CD4-positive, alpha-beta T cell treated with Interleukin-1 beta for 1 hour (primary cell): ENCODE measurements around the gene UBE2V1.

Experiments used
- DNase-seq, 2 donors: peaks; one replicate each; pipeline ENCODE4 v3.0.0-alpha.2; 2020 to 2022

Gene UBE2V1

GRCh38 chr20:50061151-50062005 lies 51.6 kb downstream of the UBE2V1 start:
- no peak for DNase-seq

- DNase-seq: no peak
Observed at GRCh38 chr20:50058662-50059402, 54.1 kb downstream of the UBE2V1 start.

DNA sequence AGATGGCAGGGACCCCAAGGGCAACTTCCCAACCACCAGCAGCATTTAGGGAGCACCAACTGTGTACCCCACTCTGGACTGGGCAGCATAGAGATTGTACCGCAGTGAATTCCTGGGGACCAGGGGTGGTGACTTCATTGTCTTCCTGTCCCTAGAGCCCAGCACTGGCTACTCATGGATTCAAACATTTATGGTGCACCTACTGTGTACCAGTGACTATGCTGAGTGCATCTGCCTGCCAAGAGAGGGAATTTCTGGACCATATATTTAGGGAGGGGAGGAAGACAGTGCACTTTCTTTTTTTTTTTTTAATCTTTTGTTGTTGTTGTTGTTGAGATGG lies 55.3 kb downstream of the UBE2V1 start:
- no peak for DNase-seq

- no peak for DNase-seq
Observed at GRCh38 chr20:50056951-50057713, 55.8 kb downstream of the UBE2V1 start.

DNA sequence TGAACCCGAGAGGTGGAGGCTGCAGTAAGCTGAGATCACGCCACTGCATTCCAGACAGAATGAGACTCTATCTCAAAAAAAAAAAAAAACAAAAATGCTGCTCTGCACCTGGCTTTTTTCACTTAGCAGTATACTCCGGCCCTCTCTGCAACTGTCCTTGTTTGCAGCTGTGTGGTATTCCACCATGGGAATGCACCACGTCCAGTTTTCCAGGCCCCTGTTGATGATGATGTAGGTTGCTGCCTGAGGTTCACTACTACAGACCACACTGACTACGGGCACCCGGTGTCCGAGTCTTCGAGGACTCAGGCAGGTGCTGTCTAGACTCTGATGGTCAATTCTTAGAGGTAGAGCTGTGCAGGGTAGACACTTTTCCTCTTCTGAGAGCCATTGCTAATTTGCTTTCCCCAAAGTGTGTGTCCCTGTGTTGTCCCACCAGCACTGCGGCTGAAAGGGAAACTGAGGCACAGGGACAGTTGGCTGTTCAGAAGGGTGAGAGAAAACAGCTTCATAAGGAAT lies 56.5 kb downstream of the UBE2V1 start:
- DNase-seq: no peak

DNA sequence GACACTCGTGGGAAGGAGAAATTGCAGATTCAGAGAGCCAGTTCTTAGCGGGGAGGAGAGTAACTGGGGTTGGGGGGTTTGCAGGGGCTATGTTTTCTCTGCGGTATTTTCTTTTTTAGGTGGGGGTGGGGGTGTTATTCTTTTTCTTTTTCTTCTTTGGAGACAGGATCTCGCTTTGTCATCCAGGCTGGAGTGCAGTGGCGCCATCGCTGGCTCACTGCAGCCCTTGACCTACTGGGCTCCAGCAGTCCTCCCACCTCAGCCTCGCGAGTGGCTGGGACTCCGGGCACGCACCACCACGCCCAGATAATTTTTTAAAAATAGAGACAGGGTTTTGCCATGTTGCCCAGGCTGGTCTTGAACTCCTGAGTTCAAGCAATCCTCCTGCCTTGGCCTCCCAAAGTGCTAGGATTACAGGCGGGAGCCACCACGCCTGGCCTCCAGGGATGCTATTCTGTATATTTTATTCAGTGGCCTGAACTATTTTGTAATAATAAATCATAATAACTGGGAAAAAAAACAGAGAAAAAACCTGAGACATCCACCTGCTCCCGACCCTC lies 57.3 kb downstream of the UBE2V1 start:
- DNase-seq: no peak

DNA sequence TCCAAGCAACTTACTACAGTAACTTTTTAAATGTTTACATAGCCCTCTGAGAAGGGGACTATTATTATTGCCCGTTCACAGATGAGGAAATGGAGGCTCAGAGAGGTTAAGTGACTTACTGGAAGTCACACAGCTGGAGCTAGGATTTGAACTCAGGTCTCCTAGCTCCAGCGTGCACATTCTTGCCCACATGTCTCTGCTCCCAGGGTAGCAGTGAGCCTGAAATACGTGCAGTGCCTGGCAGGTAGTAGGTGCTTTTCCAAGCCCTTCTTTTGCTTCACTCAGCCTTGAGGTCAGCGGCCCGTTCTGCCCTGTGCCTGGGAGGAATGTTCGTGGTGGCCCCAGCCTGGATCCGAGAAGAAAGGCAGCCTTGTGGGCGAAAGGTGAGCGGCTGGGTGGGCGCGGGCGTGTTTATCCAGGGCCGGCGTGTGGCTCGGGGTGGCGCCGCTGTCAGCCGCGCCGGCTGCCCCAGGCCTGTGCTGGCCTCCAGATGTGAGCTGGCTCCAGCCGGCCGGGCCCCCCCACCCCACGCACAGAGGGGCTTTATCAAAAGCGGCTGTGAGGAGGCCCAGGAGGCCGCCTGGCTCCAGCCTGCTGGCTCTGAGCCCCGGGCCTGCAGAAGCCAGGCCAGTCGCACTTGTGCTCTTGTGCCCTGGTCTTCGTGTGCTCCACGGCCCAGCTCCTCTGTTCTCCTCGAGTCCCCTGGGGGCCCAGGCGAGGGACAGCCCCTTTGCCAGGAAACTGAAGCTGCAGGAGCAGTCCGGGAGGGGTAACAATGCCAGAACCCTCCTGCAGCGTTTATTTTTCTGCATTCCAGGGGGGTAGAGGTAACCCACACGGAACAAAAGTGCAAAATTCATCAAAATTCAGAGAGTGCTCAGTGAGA lies 58.1 kb downstream of the UBE2V1 start:
- no peak for DNase-seq

DNA sequence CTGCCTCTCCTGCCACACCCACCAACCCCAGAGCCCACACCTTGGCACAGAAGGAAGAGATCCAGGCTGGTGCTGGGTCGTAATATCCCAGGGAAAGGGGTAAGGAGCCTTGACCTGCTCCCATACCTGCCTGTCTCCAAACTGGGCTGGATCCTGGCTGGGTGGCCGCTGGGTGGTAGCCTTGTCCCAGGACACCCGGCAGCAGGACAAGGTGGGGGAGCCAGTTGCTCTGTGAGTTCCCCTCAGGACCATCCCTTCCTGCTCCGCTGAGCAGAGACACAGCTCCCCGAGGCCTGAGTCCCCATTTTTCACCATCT lies 58.8 kb downstream of the UBE2V1 start:
- DNase-seq: no peak

DNA sequence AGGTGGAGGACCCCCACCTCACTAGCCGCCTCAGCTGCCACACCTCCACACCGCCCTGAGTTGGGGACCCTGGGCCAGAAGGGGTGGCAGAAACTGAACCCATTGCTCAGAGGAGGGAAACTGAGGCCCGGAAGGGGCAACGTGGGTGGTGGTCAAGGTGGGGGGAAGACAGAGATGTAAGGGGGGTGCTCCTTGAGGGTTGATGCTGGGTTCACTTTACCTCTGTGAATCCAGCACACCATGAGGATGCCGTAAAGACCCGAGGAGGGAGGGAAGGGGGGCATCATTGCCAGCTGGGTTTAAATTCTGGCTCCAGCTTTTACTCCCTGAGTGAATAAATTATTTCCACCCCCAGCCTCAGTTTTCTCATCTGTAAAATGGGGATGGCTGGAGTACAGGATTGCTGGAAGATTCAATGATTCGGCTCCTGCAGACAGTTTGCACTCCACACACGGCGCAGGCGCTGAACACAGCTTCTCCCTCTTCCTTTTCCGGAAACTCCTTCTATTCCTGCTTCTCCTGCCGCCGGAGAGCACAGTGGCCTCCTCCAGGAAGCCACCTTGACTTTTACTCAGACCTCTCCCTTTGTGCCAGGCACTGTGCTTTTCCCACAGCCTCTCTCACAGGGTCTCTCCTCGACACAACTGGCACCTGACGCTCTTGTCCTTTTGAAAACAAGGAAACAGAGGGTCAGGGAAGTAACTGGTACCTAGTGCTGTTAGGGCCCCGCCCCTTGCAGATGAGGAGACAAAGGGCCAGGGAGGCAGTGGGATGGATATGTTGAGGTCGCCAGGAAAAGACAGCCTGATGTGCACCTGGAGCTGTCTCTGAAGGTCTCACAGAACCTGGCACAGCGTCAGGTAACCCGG lies 59.4 kb downstream of the UBE2V1 start:
- no peak for DNase-seq

- DNase-seq: no peak
Observed at GRCh38 chr20:50052550-50053361, 60.2 kb downstream of the UBE2V1 start.

DNA sequence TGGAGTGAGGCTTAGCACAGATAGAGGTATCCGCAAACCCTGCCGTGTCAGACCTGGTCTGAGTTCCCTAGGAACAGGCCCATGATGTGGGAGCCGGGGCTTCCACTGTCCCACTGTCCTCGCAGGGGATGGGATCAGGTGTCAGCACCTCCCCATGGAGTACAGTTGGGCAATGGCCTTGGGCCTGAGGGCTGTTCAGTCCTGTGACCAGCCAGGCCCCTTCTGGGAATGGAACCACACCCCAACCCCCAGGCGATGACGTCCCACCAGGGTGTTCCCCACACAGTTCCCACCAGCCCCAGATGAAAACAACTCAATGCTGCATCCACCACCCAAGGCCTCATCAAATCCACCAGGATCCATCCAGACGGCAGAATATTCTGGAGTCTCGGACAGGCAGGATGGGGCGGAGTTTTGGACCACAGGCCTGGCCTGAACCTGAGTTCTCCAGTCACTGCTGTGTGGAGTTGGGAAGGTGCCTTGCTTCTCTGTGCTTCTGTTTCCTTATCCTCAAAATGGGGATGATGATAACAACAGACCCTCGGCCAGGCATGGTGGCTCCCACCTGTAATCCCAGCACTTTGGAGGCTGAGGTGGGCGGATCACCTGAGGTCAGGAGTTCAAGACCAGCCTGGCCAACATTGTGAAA lies 62.2 kb downstream of the UBE2V1 start:
- DNase-seq: no peak

DNA sequence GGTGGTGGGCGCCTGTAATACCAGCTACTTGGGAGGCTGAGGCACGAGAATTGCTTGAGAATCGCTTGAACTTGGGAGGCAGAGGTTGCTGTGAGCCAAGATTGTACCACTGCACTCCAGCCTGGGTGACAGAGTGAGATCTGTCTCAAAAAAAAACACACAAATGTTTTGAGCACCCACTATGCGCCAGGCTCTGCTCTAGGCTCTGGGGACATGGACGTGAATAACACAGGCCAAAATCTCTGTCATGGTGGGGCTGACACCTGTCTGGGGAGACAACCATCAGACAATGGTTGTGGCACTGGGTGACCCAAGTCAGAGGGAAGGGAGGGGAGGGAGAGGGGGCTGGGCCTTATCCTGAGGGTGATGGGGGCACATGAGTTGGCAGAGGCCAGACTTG lies 62.7 kb downstream of the UBE2V1 start:
- DNase-seq: no peak

- DNase-seq: peak in 1 of 2 donors; percentile 27
Observed at GRCh38 chr20:50049442-50050026, 63.4 kb downstream of the UBE2V1 start.

GRCh38 chr20:50048420-50049166 lies 64.4 kb downstream of the UBE2V1 start:
- DNase-seq: peak; percentile 27 to 59

DNA sequence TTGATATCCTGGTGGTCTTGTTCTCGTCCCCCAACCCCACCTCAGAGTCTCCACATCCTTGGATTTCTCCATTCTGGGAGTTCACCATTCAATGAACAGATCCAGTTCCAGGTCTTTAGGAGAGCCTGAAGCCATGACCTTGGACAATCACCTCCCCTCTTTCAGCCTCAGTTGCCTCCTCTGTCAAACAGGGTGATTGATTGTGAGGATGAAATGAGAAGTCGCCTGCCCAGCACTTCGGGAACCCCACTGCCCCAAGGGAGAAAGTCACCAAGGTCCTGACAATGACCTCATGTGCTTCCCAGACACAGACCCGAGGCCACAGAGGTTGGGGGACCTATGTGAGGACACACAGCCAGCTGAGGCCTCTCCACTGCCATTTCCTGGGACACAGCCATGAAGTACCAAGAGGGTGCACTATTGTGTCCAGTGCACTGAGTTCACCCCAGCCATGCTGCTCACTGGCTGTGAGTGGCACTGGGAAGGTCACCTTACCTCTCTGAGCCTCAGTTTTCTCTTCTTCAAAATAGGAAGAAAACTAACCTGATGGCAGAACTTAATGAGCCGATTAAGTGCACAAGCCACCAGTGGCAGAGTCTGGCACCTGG lies 68.5 kb downstream of the UBE2V1 start:
- DNase-seq: no peak

- DNase-seq: no peak
Observed at GRCh38 chr20:50043573-50044352, 69.2 kb downstream of the UBE2V1 start.
